RPMI7951 (cell line): ENCODE results near the gene DRD3. TPM values are rescaled to one million over a fixed set of nuclear protein-coding genes. Genes with fewer than 3 reads are reported as not detected.
A peak's percentile ranks its signal among the peaks of the same experiment; 100 is the strongest.

Source experiments
- DNase-seq: peaks from one replicate; pipeline ENCODE4 v3.0.0-alpha.2; 2012; ENCODE audit warnings: low read depth
- total RNA-seq: library from RNA; depleted of rRNA; stranded (reverse); fragments of >200 nt; shearing (Covaris generic); gene quantifications from 2 replicates; pipeline ENCODE4 v1.2.3, GENCODE V29; 2014

The DRD3 gene
- total RNA-seq, 1 experiment from 2014 or later, result not detected

DNA sequence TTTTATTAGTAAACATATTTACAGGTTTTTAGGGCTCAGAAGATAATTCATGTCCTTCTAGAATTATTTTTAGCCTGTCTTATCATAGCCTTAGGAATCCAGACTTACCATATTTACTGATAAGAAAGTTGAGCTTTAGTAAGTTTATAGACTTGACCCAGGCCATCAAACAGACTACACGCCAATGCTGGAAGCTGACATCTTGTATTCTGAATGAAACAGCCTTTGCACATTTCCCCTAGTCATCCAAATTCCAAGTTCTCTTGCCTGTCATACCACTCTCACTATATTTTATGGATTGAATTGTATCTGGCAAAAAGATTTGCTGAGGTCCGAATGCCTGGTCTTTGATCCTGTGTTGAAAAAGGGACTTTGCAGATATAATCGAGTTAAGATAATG is 58.6 kb downstream of the DRD3 start:
- no peak for DNase-seq

DNA sequence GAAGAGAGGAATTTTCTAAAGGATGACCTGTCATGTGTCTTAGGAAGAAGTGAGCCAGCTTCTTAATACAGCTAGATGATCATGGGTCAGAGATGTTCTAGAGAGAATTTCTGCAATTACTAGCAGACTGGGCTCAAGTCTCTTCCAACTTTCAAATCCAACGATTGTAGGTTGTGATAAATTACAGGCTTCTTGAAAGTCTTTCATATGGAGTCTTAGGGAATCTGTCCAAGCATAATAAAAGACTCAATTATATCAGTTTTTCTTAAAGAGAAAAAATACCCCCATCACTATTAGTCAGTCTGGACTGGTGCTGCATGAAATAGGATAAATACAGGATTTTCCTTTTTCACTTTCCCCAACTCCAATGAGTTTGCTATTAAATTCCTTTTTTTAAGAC is 59.1 kb downstream of the DRD3 start:
- DNase-seq, result no peak

DNA sequence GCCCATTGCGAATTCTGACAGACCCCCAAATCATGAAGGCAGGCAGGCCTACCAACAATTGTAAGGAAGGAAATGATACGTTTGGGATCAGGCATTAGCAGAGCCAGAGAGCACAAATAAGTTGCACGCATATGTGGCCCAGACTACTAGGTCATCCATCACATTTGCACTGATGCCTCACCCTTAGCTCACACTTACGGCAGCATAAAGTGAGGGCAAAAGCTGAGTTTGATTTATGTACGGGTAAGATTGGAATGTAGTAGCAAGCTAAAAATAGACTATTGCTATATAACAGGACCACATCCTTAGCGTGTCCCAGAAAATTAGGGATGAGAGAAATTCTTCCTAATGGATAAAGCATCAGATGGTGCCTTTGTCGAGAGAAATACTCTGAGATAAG is 63.7 kb downstream of the DRD3 start:
- no peak for DNase-seq

DNA sequence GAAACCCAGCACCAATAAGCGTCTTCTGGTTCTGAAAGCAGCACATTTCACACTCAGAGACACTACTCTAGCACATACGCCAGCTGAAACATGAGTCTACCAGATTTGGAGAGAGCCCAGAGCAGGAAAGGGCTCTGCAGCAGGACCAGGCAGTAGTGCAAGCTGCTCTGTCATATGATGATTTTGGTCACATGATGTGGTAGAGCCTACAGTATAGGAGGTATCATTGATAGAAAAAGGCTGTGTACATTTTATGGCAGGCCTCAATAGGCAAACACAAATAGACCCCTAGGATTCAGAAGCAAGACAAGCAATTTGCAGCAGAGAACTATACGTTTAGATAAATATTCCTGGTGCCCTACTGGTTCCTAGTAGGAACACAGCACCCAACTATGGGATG is 64.1 kb downstream of the DRD3 start:
- DNase-seq, result no peak

DNA sequence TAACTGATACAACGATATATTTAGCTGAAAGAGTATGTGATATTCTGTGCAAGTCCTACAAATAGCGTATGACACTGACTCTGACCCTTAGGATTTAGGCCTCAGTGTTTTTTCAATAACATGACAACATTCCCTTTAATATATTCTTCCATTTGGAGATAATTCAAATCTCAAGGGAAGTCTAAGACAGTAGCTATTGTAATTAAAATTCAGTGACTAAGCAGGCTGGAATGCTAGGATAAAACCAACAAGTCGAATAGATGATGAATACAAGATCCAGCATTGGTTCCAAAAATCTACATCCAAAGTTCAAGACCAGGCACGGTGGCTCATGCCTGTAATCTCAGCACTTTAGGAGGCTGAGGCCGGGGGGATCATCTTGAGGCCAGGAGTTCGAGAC is 66.2 kb downstream of the DRD3 start:
- peak; percentile 50 for DNase-seq

DNA sequence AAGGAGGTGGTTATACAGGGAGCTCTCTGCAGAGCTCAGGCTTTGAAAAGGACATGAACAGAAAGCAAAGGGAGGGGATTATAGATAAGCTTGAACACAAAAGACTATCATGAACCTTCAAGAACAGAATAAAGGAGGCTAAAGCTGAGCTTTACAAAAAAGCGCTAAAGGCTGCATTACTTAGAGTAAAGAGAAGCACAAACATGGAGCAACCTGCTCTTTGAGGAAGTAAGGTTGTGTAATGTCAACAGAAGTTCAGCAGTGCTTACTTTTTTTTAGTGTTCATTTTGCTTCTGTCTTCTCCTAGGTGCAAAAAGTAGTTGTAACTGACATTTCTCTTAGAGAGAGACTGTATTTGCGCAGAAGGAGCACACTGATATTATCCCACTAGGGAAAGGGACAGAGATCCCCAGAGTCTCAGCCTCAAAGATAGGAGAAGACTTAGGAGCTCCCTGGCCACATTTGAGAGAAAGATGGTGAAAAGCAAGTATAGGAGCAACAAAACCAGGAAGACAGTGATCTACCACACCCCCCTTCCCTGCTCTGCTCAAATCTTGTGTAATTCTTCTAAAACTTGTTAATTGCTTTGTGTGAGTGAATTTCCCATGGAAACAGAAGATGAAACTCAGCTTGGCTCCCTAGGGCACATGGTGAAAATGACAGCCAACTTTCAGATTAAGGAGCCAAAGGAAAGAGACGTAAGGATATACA is 67.6 kb downstream of the DRD3 start:
- DNase-seq, result no peak

DNA sequence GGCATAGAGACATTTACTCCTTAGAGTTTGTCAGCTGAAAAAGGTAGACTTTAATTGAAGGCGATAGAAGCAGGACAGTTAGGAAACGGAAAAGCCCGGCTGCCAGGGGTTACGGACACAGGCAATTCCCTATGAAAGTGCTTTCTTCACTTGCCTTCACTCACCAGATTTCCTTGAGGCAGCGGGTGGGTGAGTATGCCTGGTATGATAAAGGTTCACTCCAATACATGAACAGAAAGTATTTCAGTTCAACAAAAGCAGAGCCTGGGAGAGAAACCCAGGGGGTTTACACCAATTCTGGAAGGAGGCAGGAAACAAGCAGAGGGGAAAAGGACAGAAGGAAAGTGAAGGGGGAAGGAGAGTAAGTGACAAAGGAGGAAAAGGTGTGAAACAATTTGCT is 68.4 kb downstream of the DRD3 start:
- DNase-seq, result no peak

DNA sequence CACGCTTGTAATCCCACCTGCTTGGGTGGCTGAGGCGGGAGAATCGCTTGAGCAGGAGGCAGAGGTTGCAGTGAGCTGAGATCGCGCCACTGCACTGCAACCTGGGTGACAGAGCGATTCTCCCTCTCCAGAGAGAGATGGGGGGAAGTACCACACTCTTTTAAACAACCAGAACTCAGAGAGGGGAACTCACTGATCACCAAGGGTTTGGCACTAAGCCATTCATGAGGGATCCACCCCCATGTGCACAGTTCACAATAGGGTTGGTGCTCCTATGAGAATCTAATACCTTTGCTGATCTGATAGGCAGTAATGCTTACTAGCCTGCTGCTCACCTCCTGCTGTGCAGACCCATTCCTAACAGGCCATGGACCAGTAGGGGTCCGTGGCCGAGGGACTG is 70.7 kb downstream of the DRD3 start:
- no peak for DNase-seq

DNA sequence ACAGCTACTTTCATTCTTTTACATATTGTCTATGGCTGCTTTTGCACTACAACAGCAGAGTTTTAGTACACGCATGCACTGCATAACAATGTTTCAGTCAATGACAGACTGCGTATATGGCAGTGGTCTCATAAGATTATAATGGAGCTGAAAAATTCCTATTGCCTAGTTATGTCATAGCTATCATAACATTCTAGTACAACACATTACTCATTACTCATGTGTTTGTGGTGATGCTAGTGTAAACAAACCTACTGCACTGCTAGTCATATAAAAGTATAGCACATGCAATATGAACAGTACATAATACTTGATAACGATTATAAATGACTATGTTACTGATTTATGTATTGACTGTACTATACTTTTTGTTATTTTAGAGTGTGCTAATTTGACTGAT is 74.4 kb downstream of the DRD3 start:
- DNase-seq, result no peak

DNA sequence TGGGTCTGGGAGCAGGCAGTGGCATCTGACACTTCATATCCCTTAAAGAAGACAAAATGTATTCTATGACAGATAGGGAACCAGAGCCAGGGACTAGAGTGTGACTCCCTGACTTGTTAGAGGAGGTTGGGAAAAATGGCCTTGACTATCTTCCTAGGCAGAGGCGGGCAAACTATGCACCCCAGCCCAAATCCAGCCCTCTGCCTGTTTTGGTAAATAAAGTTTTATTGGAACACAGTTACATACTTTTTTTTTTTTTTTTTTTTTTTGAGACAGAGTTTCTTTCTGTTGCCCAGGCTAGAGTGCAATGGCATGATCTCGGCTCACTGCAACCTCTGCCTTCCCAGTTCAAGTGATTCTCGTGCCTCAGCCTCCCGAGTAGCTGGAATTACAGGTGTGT is 75.0 kb downstream of the DRD3 start:
- no peak for DNase-seq

DNA sequence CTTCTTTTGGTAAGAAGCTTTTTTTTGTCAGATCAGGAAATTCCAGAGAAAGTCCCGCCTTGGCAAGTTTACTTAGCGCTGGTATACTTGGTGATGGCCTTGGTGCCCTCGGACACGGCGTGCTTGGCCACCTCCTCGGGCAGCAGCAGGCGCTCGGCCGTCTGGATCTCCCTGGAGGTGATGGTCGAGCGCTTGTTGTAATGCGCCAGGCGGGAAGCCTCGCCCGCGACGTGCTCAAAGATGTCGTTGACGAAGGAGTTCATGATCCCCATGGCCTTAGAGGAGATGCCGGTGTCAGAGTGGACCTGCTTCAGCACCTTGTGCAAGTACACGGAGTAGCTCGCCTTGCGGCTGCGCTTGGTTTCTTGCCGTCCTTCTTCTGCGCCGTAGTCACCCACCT is 75.7 kb downstream of the DRD3 start:
- DNase-seq, result no peak

DNA sequence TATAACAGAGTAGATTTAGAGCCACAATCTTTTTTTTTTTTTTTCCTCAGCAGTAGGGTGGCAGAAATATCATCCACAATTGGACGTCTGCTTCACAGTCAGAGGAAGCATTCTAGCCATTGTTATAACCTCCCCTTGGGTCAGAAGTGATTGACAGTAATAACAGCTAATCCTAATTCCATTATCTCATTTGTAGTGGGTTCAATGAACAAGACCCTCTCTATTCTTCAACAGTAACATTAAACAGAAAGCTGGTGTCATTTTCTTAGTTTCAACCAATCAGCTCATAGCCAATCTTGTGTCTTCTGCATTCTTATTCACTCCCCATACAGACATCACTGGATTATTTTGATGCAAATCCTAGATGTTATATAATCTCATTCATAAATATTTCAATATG is 77.8 kb downstream of the DRD3 start:
- DNase-seq, result no peak

DNA sequence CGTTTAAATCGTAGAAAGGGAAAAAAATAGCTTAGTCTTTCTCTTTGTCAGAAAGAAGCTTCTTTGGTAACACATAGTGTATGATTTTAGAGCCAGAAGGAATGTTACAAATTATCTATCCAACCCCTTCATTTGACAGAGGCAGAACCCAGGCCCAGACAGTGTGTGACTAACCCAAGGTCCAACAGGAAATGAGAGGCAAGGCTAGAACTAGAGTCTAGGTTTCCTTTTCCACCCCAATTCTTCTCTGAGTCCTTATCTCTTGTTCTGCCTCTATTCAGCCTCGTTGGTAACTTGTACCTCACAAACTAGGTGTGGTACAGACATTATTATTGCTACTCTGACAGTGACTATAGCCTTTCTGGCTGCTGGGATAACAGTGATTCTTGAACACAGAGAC is 83.1 kb downstream of the DRD3 start:
- no peak for DNase-seq

DNA sequence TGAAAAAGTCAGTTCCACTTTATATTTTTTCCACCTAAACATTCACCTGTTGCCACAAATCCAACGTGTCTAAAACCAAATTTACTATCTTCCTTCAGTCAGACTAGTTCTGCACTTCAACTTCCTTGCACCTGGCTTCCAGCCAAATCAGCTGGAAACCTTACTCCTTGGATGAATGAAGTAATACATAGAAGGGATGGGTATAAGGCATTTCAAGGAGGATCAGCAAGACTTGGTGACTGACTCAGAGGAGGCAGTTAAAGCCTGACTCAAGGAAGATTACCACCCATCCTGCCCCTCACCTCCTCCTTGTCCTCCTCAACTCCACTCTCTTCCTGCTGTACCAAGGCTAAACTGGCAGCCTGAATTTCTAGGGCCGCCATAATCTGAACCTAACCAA is 85.3 kb downstream of the DRD3 start:
- peak; percentile 64 for DNase-seq

DNA sequence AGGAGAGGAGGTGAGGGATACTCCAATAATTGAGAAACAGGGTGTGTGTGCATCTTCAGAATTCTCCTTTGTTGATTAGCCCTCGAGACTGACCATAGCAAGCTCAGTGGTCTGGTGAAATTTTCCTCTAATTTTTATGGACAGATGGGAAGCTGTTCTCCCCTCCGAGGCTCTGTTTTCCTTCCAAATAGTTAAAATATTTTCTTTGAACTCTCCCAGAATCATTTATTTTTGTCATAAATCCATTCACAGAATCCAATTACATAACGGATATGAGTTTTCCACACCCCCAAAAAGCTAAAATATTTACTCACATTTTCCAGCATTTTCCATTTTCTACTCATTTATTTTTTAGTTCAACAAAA is 85.9 kb downstream of the DRD3 start:
- no peak for DNase-seq

DNA sequence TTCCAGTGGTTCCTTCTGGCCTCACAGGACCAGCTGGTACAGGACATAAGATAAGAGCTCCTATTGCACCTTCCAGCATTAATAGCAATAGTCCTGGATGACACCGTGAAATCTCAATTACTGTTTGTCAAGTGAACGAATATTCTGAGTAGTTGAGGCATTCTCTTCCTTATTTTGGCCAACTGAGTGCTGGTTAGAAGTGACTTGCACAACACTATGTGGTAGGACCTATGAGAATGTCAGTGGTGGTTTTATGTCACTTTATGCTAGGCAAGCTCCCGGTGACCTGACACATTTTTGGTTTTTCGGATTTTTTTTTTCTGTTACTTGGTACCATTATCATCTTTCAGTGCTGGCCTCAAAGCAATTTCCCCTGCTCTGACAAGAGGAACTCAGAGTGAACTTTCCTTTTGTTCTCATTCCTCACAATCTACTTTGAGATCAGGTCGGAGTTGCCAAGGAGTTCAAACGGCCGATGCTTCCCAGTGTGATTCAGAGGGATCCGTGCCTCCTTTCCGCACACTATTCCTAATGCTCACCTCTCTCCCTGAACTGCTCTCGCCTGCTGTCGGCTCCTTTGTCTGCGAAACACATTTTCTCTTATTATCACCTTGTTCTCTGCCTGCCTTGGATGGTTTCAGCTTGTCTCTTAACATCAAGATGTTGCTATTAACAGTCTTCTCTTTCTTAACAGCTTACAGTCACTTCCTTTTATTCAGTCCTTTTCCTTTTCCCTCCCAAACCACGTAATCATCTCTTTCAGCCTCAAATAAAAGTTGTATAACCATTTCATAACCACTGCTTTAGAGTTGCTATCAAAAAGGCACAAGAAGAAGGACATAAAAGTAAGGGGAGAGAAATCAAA is 86.5 kb downstream of the DRD3 start:
- DNase-seq, result no peak

DNA sequence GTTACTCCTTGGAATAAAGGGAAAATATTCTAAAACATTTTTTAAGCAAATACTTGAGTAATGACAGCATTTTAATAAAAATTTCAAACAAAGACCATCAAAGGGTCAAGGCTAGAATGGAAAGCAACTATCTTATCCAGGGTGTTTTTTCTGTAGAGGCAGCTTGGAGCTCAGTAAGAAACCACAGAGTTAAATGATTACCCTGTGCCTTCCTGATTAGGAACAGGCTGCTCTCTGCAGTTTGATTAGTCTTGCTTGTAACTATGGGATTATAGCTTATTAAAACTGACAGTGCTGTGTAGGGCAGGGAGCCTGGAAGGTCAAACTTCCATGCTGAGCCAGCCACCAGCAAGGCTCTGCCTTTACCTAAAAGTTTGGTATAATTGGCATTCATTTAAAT is 89.2 kb downstream of the DRD3 start:
- no peak for DNase-seq

DNA sequence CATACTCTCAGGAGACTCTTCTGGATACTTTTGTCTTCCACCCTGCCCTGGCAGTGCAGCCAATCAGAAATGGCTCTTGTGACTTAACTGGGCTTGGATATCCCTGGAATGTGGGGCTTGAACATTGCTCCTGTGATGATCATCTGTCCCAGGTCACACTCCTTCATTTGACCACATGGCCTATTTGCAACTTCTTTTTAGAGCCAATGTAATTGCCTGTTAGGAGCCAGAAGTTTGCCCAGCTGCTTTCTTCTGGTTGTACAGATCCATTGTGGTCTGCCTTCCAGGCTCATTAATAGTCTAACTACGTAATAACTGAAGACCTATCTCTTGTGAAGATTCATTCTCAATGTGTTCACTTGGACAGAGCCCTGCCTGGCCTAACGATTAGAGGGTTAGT is 92.5 kb downstream of the DRD3 start:
- DNase-seq, result no peak

DNA sequence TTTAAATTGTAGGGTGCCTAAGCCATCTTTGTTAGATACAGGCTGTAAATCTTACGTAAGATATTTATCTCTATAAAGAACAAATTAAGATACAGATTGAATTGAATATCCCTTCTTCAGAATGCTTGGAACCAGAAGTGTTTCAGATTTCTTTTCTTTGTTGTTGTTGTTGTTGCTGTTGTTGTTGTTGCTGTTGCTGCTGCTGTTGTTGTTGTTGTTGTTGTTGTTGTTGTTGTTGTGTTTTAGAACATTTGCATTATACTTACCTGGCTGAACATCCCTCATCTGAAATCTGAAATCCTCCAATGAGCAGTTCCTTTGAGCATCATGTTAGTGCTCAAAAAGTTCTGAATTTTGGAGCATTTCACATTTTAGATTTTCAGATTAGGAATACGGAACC is 95.7 kb downstream of the DRD3 start:
- DNase-seq, result no peak

DNA sequence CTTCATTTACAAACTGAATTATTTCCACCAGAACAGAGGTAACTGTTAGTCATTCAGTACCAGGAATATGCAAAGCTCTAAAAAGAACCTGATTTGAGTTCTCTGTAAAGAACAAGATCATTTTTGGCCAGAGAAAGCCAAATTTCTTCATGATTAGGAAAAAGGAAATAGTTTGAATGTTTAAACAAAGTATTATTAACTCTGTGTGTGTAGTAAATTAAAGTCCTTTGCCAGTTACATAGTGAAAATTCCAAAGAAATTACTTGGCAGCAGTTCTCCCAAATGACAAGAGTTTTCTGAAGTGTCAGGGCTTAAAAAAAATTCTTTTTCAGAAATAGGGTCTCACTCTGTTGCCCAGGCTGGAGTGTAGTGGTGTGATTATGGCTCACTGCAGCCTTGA is 97.8 kb downstream of the DRD3 start:
- DNase-seq, result no peak

DNA sequence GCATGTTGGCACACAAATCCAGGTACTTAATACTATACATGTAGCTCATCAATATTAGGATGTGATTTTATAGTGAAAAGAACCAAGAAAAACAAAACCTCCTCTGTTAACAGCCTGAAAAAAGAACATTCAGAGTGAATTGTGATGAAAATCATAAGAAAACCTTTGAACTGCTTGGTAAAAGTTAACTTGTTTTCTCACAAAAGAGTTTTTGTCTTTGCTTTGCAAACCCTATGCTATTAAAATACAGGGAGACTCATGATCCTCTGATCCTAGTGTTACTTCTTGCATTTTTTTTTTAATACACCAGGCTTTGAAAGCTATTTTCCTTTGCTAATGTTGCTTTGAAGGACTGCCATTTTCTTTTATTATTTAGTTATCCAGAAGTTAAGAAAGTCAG is 98.7 kb downstream of the DRD3 start:
- DNase-seq, result no peak

DNA sequence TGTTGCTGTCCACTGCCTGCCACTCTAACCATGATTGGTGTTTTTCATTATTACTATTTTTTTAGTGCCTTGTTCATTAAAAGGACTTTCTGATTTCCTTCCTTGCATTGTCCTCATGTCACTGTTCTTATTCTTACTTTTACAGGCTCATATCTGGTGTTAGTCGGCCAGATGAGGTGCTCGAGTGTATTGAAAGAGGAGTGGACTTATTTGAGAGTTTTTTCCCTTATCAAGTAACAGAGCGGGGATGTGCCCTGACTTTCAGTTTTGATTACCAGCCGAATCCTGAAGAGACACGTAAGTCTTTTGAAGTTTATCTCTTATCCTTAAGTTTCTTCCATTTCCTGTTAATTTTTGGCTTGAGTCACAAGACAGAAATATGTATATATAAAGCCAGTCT is 99.1 kb downstream of the DRD3 start:
- no peak for DNase-seq

DNA sequence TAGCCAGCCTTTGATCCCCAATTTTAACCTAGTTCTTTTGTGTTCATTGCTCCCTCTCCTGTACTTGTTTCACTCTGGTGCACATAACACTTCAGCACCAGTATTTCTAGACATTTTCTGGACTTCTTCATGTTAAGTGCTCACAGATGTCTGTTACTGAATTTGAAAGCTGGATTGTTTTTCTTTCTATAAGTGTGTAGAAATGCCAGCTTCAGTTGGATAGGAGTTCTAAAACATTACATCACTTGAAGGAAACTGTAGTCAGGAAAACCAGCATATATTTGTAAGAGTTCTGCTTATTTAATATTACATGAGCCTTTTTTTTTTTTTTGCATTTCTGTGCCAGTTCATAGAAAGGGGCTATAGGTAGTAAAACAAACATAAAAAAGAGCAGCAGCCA is 100.7 kb downstream of the DRD3 start:
- no peak for DNase-seq
